Adrenal gland (tissue), 12 donors: ENCODE data around the gene CAMTA1. TPM values are rescaled to one million over a fixed set of nuclear protein-coding genes. Genes with fewer than 3 reads are reported as not detected.

Source experiments
- DNase-seq, 7 donors: peaks; one replicate each; pipeline ENCODE4 v3.0.0-alpha.2; 2019 to 2020
- H3K27ac ChIP-seq, 5 donors: fragments of 200-600 bp; sonication (generic) in 4 of 5; 1 replicate in 3 of 5; 2 replicates in 2 of 5; pipeline versions ENCODE4 v1.5.1 to v1.8.0; 2016 to 2020; ENCODE audit warnings: mild to moderate bottlenecking in 1 of 5
- H3K27me3 ChIP-seq: fragments of 200-600 bp; 2 replicates; pipeline ENCODE4 v1.8.0; 2021
- H3K36me3 ChIP-seq, 2 donors: fragments of 200-600 bp; replicated peaks in 1 of 2; 1 replicate in 1 of 2; 2 replicates in 1 of 2; pipeline versions ENCODE4 v1.5.1 to v1.8.0; 2018 to 2022
- H3K4me1 ChIP-seq, 2 donors: fragments of 200-600 bp; replicated peaks in 1 of 2; 1 replicate in 1 of 2; 2 replicates in 1 of 2; pipeline versions ENCODE4 v1.5.1 to v1.8.0; 2018 to 2021
- H3K4me3 ChIP-seq, 4 donors: fragments of 200-600 bp; sonication (generic) in 3 of 4; one replicate each; pipeline ENCODE4 v1.5.1; 2016 to 2018
- H3K9me3 ChIP-seq, 3 donors: fragments of 200-600 bp; sonication (generic) in 1 of 3; replicated peaks in 1 of 3; 1 replicate in 2 of 3; 2 replicates in 1 of 3; pipeline versions ENCODE4 v1.5.1 to v1.8.0; 2016 to 2021
- CTCF ChIP-seq, 6 experiments: fragments of 450-650 bp in 4 of 6; fragments of 200-600 bp in 2 of 6; sonication (generic) in 1 of 6; IDR thresholded peaks; 1 replicate in 5 of 6; 2 replicates in 1 of 6; pipeline versions ENCODE4 v1.5.1 to v1.8.0; 2016 to 2021; ENCODE audit warnings: antibody characterized with exemption in 6 of 6, mild to moderate bottlenecking in 2 of 6, moderate library complexity in 1 of 6
- POLR2A ChIP-seq, 2 donors: fragments of 450-650 bp; IDR thresholded peaks; one replicate each; pipeline ENCODE4 v1.6.1; 2017; ENCODE audit warnings: antibody characterized with exemption in 2 of 2, mild to moderate bottlenecking in 2 of 2, moderate library complexity in 1 of 2
- WGBS, 4 donors: extraction: QIAGEN DNeasy Blood & Tissue Kit in 2 of 4; methylation state at CpG; one replicate each; pipeline versions ENCODE4 v1.1.5 to v1.1.7; 2013 to 2017; 5-methylcytosine and 5-hydroxymethylcytosine counted together
- intact Hi-C, 2 donors: fragments of 100-400 bp; cut with DNase I; formaldehyde crosslinking; loops; one replicate each; pipeline versions ENCODE4 v1.14.1 to v1.15.0; 2022 to 2023
- polyA plus RNA-seq, 3 donors: library from polyadenylated mRNA; stranded (reverse); fragments of 200-250 nt in 2 of 3; fragments of 350-450 nt in 1 of 3; fragmentation: Illumina TruSeq in 1 of 3; extraction: RNeasy Lipid Tissue Mini Kit (QIAGEN cat#74804) in 1 of 3; gene quantifications; one replicate each; pipeline ENCODE4 v1.2.3, GENCODE V29; 2013 to 2014
- total RNA-seq, 9 donors: library from RNA; depleted of rRNA in 4 of 9; stranded (reverse); fragments of >200 nt in 4 of 9; fragments of 120-200 nt in 1 of 9; fragmentation: NEBNext Ultra II Directional in 1 of 9; extraction: Animal tissue kit (Norgen Biotek cat#: 25700) in 1 of 9; gene quantifications; one replicate each; pipeline versions ENCODE4 v1.1.0 to v1.2.4, GENCODE V29; 2013 to 2023
- donor health status: healthy with polysubstance abuse.
- donor health status: Bipolar disorder and iron deficiency.
- donor health status: DM: yes; HTN: yes; CAD: no.
- donor health status: DM: no; HTN: no; CAD: no.
- donor health status: DM: no; HTN: no; CAD: no.
- donor health status: DM: yes; HTN: yes; CAD: no.

Gene CAMTA1
- total and polyA plus RNA-seq, 12 donors = 62.9 to 141 (median 96.9) TPM

- H3K27me3 ChIP-seq = no peaks in the 10 kb centered on the region
- H3K9me3 ChIP-seq = no peaks in the 10 kb centered on the region
- H3K36me3 ChIP-seq = no peaks in the 10 kb centered on the region
- H3K27ac ChIP-seq = no peak overlapping the region
- DNase-seq = no peak
- TF ChIP-seq CTCF (IDR thresholded peaks at IDR 0.05) = no peak
- TF ChIP-seq POLR2A (IDR thresholded peaks at IDR 0.05) = no peak
- no peak overlapping the region for H3K4me3 ChIP-seq
- intact Hi-C loops = no loop called here
- H3K4me1 ChIP-seq = no peaks in the 10 kb centered on the region
- WGBS, 4 donors = 84 to 90% (median 89%) methylated on average over 6 of the region's 6 CpGs
Measured at GRCh38 chr1:7026169-7026568, 240.9 kb downstream of the CAMTA1 start.

- Histone ChIP-seq H3K9me3 (no peaks in the 10 kb centered on the region), H3K4me1 (no peaks in the 10 kb centered on the region), H3K27me3 (no peaks in the 10 kb centered on the region), H3K36me3 (no peaks in the 10 kb centered on the region), H3K4me3 (no peak overlapping the region), H3K27ac (no peak overlapping the region)
- DNase-seq = no peak
- TF ChIP-seq POLR2A (IDR thresholded peaks at IDR 0.05) (no peak), CTCF (IDR thresholded peaks at IDR 0.05) (no peak)
- 88 to 90% (median 89%) methylated on average over 2 of the region's 2 CpGs for WGBS, 4 donors
- intact Hi-C loops = no loop called here
Measured at GRCh38 chr1:7032992-7033391, 247.7 kb downstream of the CAMTA1 start.

GRCh38 chr1:7036386-7036785 lies 251.1 kb downstream of the CAMTA1 start:
- 87 to 93% (median 89%) methylated on average over 8 of the region's 8 CpGs for WGBS, 4 donors
- no peak for DNase-seq
- Histone ChIP-seq H3K9me3 (no peaks in the 10 kb centered on the region), H3K27me3 (no peaks in the 10 kb centered on the region), H3K36me3 (no peaks in the 10 kb centered on the region), H3K4me1 (no peaks in the 10 kb centered on the region), H3K27ac (no peak overlapping the region), H3K4me3 (no peak overlapping the region)
- no peak for TF ChIP-seq CTCF (IDR thresholded peaks at IDR 0.05)
- no peak for TF ChIP-seq POLR2A (IDR thresholded peaks at IDR 0.05)
- intact Hi-C loops = no loop called here

GRCh38 chr1:7039590-7040220 lies 254.5 kb downstream of the CAMTA1 start:
- Histone ChIP-seq H3K27me3 (no peaks in the 10 kb centered on the region), H3K27ac (no peak overlapping the region), H3K9me3 (no peaks in the 10 kb centered on the region), H3K36me3 (no peaks in the 10 kb centered on the region), H3K4me1 (no peaks in the 10 kb centered on the region), H3K4me3 (no peak overlapping the region)
- intact Hi-C loops = loop anchor here (10.0 kb wide), 3 partner anchors 185 to 605 kb away; no protein-coding TSS in a partner anchor
- no peak for DNase-seq
- TF ChIP-seq POLR2A (IDR thresholded peaks at IDR 0.05) = no peak
- no peak for TF ChIP-seq CTCF (IDR thresholded peaks at IDR 0.05)
- 81 to 84% (median 83%) methylated on average over 8 of the region's 8 CpGs for WGBS, 4 donors
